Activated CD4-positive, alpha-beta T cell treated with anti-CD3 and anti-CD28 coated beads, Interleukin-2, amount 50 U/mL, for 1 hour (primary cell): ENCODE results near the gene SYNPO.

ENCODE experiments used
- DNase-seq: peaks from one replicate; pipeline ENCODE4 v3.0.0-alpha.2; 2020

Gene SYNPO

GRCh38 chr5:150607991-150608390, 32.5 kb upstream of the SYNPO start:
- DNase-seq = no peak

GRCh38 chr5:150608991-150609390, 31.5 kb upstream of the SYNPO start:
- no peak for DNase-seq

GRCh38 chr5:150609843-150610584, 30.4 kb upstream of the SYNPO start:
- DNase-seq = no peak

GRCh38 chr5:150611026-150611425, 29.4 kb upstream of the SYNPO start:
- no peak for DNase-seq

GRCh38 chr5:150612405-150612804, 28.1 kb upstream of the SYNPO start:
- DNase-seq = no peak

- no peak for DNase-seq
Measured at GRCh38 chr5:150612905-150613670, 27.4 kb upstream of the SYNPO start.

GRCh38 chr5:150613991-150614660, 26.3 kb upstream of the SYNPO start:
- DNase-seq = no peak

GRCh38 chr5:150614661-150615060, 25.8 kb upstream of the SYNPO start:
- no peak for DNase-seq

GRCh38 chr5:150615141-150615699, 25.2 kb upstream of the SYNPO start:
- DNase-seq = no peak

GRCh38 chr5:150616024-150616470, 24.4 kb upstream of the SYNPO start:
- no peak for DNase-seq

- no peak for DNase-seq
Measured at GRCh38 chr5:150616506-150616905, 24.0 kb upstream of the SYNPO start.

GRCh38 chr5:150618163-150618562, 22.3 kb upstream of the SYNPO start:
- DNase-seq = no peak

- no peak for DNase-seq
Measured at GRCh38 chr5:150618588-150619281, 21.7 kb upstream of the SYNPO start.

- DNase-seq = no peak
Measured at GRCh38 chr5:150619359-150620230, 20.9 kb upstream of the SYNPO start.

- DNase-seq = no peak
Measured at GRCh38 chr5:150621301-150621700, 19.2 kb upstream of the SYNPO start.

GRCh38 chr5:150622157-150622556, 18.3 kb upstream of the SYNPO start:
- no peak for DNase-seq

- no peak for DNase-seq
Measured at GRCh38 chr5:150623152-150623877, 17.1 kb upstream of the SYNPO start.

- no peak for DNase-seq
Measured at GRCh38 chr5:150623878-150624216, 16.6 kb upstream of the SYNPO start.

GRCh38 chr5:150624334-150625163, 15.9 kb upstream of the SYNPO start:
- peak; percentile 26 for DNase-seq

GRCh38 chr5:150625164-150625535, 15.3 kb upstream of the SYNPO start:
- DNase-seq = no peak
